GM19238 (cell line): Measurements from ENCODE around the gene SAA2.
"Not testable (repeated sequence)": the region's sequence is repeated elsewhere in the genome, so short reads cannot be mapped to it uniquely, and the experiment has no call there.

Source experiments
- DNase-seq: peaks from one replicate; pipeline ENCODE4 v3.0.0; 2011; ENCODE audit warnings: low spot score; ENCODE audit not compliant: insufficient read length

SAA2 gene

GRCh38 chr11:18248561-18248960, at the start of gene SAA2:
Gene SAA2 (minus strand): TSS chr11:18248668. CDS start chr11:18248011, 657 bp downstream.
- no peak for DNase-seq

GRCh38 chr11:18295316-18295715, 46.8 kb upstream of the SAA2 start:
- no peak for DNase-seq

GRCh38 chr11:18294862-18295261, 46.4 kb upstream of the SAA2 start:
- no peak for DNase-seq

DNA sequence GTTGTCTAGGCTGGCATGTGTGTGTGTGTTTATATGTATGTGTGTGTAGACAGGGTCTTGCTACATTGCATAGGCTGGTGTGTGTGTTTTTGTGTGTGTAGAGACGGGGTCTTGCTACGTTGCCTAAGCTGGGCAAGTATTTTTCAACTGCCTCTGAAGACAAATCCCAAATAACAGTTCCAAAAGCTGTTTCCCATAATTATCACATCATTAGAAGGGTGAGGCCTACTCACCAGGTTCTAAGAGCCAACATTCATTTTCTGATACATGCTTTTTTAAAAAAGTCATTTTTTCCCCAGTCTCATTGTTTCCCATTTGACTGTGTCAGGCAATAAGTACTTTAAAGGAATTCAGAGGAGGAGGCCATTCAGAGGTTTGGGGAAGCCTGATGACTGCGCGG, 40.4 kb upstream of the SAA2 start:
- DNase-seq = no peak

DNA sequence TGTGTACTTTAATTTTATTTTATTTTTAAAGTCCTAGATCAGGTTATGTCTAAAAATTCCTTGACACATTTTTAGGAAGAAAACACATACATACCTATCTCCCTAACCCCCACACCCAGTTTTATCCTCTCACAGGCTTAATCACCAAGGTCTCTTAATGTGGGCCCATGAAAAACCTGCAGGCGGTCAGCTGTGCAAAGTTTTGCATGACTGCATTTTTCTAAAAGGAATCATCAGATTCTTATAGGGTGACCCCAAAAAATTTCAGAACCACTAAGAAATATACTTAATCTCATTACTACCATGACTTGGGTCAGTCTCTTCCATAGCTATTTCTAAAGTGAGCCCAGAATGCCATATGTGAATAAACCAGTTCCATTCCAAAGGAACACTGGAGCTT, 37.4 kb upstream of the SAA2 start:
- DNase-seq = no peak

- DNase-seq = no peak
These were observed 34.2 kb upstream of the SAA2 start for GRCh38 chr11:18282626-18283025.

GRCh38 chr11:18280438-18281045, 32.1 kb upstream of the SAA2 start:
- DNase-seq = no peak

DNA sequence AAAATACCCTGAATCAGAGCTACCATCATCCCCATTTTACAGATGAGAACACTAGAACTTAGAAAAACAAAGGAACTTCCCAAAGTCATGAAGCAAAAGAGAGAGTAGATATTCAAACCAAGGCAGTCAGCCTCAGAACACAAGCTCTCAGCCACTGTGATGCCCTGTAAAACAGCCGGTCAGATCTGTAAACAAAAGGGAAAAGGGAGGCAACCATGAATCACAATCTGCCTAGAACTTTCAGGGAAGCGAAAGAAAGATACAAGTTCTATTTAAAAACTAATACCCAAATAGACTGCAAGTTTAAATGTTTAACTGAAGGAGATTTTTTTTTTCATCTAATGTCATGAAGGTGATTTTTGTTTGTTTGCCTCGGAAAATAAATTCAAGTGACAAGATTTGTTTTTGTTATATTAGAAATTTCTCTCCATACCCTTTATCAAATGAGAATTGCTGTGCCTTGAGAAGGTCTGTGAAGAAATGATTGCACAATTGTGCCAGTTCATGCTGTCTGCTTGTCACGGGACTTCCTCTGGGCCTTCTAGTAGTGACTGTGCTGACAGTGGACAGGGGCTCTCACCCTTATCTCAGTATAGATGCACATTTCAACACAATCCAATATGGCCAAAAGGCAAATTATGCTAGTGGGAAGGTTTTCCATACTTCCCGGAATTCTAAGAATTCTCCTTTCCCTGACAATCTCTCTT, 29.2 kb upstream of the SAA2 start:
- no peak for DNase-seq

GRCh38 chr11:18271206-18271605, 22.7 kb upstream of the SAA2 start:
- no peak for DNase-seq

- no peak for DNase-seq
These were observed 21.6 kb upstream of the SAA2 start for GRCh38 chr11:18270102-18270501.

- not testable (repeated sequence) for DNase-seq
These were observed 20.8 kb upstream of the SAA2 start for GRCh38 chr11:18269252-18269651.

- DNase-seq = not testable (repeated sequence)
These were observed 19.1 kb upstream of the SAA2 start for GRCh38 chr11:18267335-18268133.

GRCh38 chr11:18265949-18266348, 17.5 kb upstream of the SAA2 start, which contains the start of gene SAA1:
Gene SAA1 (plus strand): TSS chr11:18266264. CDS start chr11:18266888, 624 bp downstream.
- DNase-seq = no peak

DNA sequence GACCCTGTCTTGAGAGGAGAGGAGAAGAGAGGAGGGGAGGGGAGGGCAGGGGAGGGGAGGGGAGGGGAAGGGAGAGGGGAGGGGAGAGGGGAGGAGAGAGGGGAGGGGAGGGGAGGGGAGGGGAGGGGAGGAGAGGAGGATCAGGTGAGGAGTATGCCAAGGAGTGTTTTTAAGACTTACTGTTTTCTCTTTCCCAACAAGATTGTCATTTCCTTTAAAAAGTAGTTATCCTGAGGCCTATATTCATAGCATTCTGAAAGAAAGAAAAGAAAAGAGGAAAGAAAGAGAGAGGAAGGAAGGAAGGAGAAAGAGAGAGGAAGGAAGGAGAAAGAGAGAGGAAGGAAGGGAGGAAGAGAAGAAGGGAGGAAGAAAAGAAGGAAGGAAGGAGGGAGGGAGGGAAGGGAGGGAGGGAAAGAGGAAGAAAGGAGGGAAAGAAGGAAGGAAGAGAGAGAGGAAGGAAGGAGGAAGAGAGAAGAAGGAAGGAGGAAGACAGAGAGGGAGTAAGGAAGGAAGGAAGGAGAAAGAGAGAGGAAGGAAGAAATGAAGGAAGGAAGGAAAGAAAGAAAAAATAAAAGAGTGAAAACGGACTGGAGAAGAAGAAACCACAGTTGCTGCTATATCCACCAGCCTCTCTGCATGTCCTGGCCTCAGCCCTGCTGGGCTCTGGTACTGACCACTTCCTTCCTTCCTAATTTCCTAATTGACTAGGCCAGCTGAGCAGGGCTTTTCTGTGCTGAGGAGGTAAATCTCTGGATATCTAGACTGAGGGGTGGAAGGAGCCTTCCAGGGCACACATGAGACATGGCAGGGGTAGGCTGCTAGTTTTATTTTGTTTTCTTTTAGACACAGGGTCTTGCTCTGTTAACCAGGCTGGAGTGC, 16.4 kb upstream of the SAA2 start:
- DNase-seq = no peak

GRCh38 chr11:18264035-18264434, 15.6 kb upstream of the SAA2 start:
- DNase-seq = no peak

DNA sequence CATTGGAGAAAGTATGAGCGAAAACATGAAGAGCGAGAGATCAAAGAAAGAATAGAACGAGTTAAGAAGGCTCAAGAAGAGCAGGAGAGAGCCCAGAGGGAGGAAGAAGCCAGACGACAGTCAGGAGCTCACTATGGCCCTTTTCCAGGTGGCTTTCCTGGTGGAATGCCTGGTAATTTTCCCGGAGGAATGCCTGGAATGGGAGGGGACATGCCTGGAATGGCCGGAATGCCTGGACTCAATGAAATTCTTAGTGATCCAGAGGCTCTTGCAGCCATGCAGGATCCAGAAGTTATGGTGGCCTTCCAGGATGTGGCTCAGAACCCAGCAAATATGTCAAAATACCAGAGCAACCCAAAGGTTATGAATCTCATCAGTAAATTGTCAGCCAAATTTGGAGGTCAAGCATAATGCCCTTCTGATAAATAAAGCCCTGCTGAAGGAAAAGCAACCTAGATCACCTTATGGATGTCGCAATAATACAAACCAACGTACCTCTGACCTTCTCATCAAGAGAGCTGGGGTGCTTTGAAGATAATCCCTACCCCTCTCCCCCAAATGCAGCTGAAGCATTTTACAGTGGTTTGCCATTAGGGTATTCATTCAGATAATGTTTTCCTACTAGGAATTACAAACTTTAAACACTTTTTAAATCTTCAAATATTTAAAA, 14.3 kb upstream of the SAA2 start:
- DNase-seq = not testable (repeated sequence)

DNA sequence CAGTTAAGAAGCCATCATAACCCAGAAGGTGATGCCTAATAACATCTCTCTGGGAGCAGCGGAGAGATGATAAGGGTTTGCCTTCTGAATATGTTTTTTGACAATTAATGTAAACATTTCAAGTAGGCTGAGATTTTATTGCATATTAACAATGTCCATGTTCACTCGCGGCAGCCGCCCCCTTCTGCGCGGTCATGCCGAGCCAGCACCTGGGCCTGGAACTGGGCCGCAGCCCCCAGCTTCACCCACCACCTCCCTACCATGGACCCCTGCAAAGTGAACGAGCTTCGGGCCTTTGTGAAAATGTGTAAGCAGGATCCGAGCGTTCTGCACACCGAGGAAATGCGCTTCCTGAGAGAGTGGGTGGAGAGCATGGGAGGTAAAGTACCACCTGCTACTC, 13.3 kb upstream of the SAA2 start:
- DNase-seq = no peak

DNA sequence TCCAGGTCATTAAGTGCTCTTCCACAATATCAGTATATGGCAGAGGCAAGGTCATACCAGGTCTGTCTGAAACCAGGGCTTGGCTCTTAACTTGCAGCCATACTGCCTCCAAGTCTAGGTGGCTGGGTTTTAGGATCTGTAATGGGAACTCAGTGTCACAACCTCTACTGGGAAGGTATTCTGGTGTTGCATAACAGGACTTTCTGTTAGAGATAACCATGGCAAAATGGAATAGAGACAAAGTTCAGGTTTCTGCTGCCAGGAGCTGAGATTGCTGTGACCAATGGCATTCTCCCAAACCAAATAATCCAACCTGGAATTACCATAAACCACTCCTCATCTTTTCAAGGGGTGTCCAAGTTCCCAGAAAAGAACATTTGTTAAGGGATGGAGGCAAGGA, 10.8 kb upstream of the SAA2 start:
- no peak for DNase-seq

DNA sequence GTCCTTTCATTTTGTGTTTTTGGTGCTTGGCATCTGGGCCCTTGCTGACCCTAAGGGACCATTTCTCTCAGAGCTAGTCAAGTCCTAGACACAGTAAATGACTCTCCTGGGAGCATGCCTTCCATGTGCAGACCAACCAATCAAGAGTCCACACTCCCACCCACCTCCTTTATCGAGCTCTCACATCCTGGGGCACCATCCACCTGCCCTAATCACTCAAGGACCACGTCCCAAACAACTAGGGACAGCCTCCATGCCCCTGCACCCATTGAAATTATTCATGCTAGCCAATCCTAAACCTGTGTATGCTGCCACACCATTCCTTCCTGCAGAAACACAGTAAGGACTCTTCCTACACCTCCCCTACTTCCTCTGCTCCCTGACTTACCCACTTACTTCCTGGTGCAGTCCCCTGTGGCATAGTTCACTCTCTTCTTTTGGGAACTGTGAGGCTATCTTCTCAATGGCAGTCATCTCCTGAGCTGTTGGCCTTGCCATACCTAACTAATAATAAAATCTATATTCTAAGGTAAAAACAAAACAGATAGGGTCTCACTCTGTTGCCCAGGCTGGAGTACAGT, 6.4 kb upstream of the SAA2 start:
- DNase-seq = no peak

DNA sequence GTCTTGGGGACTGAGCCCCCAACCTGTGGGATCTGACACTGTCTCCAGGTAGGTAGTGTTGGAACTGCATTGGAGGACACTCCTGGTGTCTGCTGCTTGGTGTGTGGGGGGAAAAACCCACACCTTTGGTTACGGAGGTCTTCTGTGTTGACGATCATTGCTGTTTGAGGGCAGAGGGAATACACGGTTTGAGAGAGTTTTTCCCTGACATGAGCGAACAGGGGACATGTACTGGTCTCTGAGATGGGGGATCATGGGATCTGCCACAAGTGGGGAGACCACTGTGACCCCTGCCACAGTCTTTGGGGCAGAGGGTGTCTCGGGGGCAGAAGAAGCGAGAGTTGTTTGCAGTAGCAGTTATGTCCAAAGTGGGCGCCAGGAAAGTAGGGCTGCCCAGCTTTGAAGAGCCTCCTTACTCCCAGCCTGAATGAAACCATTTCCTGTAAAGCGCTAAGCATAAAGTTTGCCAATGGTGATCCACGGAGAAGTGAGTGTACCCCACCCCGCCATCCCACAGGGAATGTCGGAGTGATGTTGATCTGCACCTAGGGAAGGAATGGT, 5.4 kb upstream of the SAA2 start:
- DNase-seq = no peak
